Fibroblast of skin of abdomen (primary cell): Measurements from ENCODE around the gene TLE4.

Source experiments
- DNase-seq: peaks from one replicate; pipeline ENCODE4 v3.0.0-alpha.2; 2013

TLE4 gene

GRCh38 chr9:79665931-79666330 is 94.2 kb downstream of the TLE4 start:
- DNase-seq, result no peak

GRCh38 chr9:79667120-79667519 is 95.4 kb downstream of the TLE4 start:
- no peak for DNase-seq

- no peak for DNase-seq
Measured at GRCh38 chr9:79667817-79668436, 96.2 kb downstream of the TLE4 start.

GRCh38 chr9:79668956-79669355 is 97.2 kb downstream of the TLE4 start:
- no peak for DNase-seq

GRCh38 chr9:79670269-79670961 is 98.7 kb downstream of the TLE4 start:
- no peak for DNase-seq

GRCh38 chr9:79671558-79671957 is 99.8 kb downstream of the TLE4 start:
- no peak for DNase-seq

- DNase-seq, result no peak
Measured at GRCh38 chr9:79672236-79672635, 100.5 kb downstream of the TLE4 start.

GRCh38 chr9:79672891-79673290 is 101.1 kb downstream of the TLE4 start:
- DNase-seq, result no peak

- DNase-seq, result no peak
Measured at GRCh38 chr9:79673614-79674013, 101.8 kb downstream of the TLE4 start.

- no peak for DNase-seq
Measured at GRCh38 chr9:79674052-79674777, 102.5 kb downstream of the TLE4 start.

GRCh38 chr9:79681576-79681975 is 109.8 kb downstream of the TLE4 start:
- no peak for DNase-seq

GRCh38 chr9:79682076-79682736 is 110.4 kb downstream of the TLE4 start:
- DNase-seq, result peak; percentile 41

GRCh38 chr9:79684059-79684458 is 112.3 kb downstream of the TLE4 start:
- no peak for DNase-seq

GRCh38 chr9:79684711-79685575 is 113.2 kb downstream of the TLE4 start:
- DNase-seq, result peak; percentile 58

GRCh38 chr9:79685577-79685976 is 113.8 kb downstream of the TLE4 start:
- peak; percentile 73 for DNase-seq

GRCh38 chr9:79686381-79687130 is 114.8 kb downstream of the TLE4 start:
- DNase-seq, result peak; percentile 69

GRCh38 chr9:79687131-79687447 is 115.3 kb downstream of the TLE4 start:
- DNase-seq, result no peak

GRCh38 chr9:79688363-79688762 is 116.6 kb downstream of the TLE4 start:
- no peak for DNase-seq

- no peak for DNase-seq
Measured at GRCh38 chr9:79689576-79689975, 117.8 kb downstream of the TLE4 start.

- no peak for DNase-seq
Measured at GRCh38 chr9:79691496-79691895, 119.7 kb downstream of the TLE4 start.

GRCh38 chr9:79692857-79693571 is 121.2 kb downstream of the TLE4 start:
- DNase-seq, result no peak
